ENCODE results near the gene RHCG. TPM values are rescaled to one million over a fixed set of nuclear protein-coding genes. Genes with fewer than 3 reads are reported as not detected.

RHCG gene
- total and polyA plus RNA-seq, 2 of the 4 experiments (the other 2 are of a cell fraction) = not detected

- no TSS peak for BruUV-seq (replicated peaks)
- no peak overlapping the region for H2AFZ ChIP-seq (replicated peaks; ENCODE audit: low read length, poor library complexity)
- H3K9me1 ChIP-seq (ENCODE audit: insufficient read depth, low read length) = no peaks in the 10 kb centered on the region
- no peak overlapping the region for H3K4me3 ChIP-seq (ENCODE audit: insufficient read depth, low read depth, low read length)
- H4K91ac ChIP-seq (ENCODE audit: insufficient read depth, low read depth, low read length) = no peak overlapping the region
- no peaks in the 10 kb centered on the region for H4K20me1 ChIP-seq (ENCODE audit: insufficient read depth, low read length)
- H3K9ac ChIP-seq (ENCODE audit: low read depth, low read length) = no peak overlapping the region
- ATAC-seq (ENCODE audit: low read depth) = no peak
- no peak overlapping the region for H2BK20ac ChIP-seq (ENCODE audit: low read depth, low read length)
- no peak overlapping the region for H2BK5ac ChIP-seq (ENCODE audit: low read depth, low read length, poor library complexity, severe bottlenecking)
- DNase-seq = no peak
- no peak overlapping the region for H3K18ac ChIP-seq (ENCODE audit: low read depth, low read length)
- no peak overlapping the region for H3K23ac ChIP-seq (ENCODE audit: low read depth, low read length)
- H3K9me3 ChIP-seq (ENCODE audit: control insufficient read depth, insufficient read depth, low read length) = peaks cover 4% of the 10 kb centered on the region; the same call in 1 of the 2 replicates
- dilution Hi-C loops (cut with HindIII; ENCODE audit: low sequenced_read_pairs, unreplicated experiment) (no loop called here), intact Hi-C loops (cut with micrococcal nuclease) (no loop called here), in situ Hi-C loops (cut with MboI; ENCODE audit: low sequenced_read_pairs) (no loop called here)
- no peak overlapping the region for H3K4ac ChIP-seq (ENCODE audit: low read depth, low read length)
- H4K5ac ChIP-seq (ENCODE audit: low read depth, low read length) = no peak overlapping the region
- H2AK9ac ChIP-seq (replicated peaks; ENCODE audit: low read depth, low read length, poor library complexity) = no peak overlapping the region
- H3K36me3 ChIP-seq (ENCODE audit: control insufficient read depth, insufficient read depth, low read length) = no peaks in the 10 kb centered on the region
- no peaks in the 10 kb centered on the region for H3K4me1 ChIP-seq (ENCODE audit: control insufficient read depth, insufficient read depth, low read length)
- H3K27me3 ChIP-seq (ENCODE audit: control insufficient read depth, insufficient read depth, low read length) = peaks cover 16% of the 10 kb centered on the region
- no peak overlapping the region for H4K8ac ChIP-seq (ENCODE audit: low read depth in 2 of 2, low read length in 2 of 2)
- H2AK5ac ChIP-seq (ENCODE audit: low read depth, low read length) = no peak overlapping the region
- no peaks in the 10 kb centered on the region for H3K79me1 ChIP-seq (ENCODE audit: low read depth in 1 of 2, low read length in 2 of 2)
- no peak overlapping the region for H2BK120ac ChIP-seq (ENCODE audit: low read depth, low read length)
- CTCF ChIA-PET = no interaction called here
- no CpG with 5 or more reads among the region's 3 CpGs for WGBS, 2 experiments (ENCODE audit: extremely low coverage in 2 of 2, insufficient read length in 1 of 2)
- no peak overlapping the region for H3K56ac ChIP-seq (ENCODE audit: extremely low read depth, insufficient read depth, low read length)
- no peak overlapping the region for H3K14ac ChIP-seq (replicated peaks; ENCODE audit: low read depth, low read length)
- TF ChIP-seq MAFK (IDR thresholded peaks at IDR 0.05; ENCODE audit: low read depth, low read length) (no peak), RCOR1 (IDR thresholded peaks at IDR 0.05; ENCODE audit: insufficient replicate concordance, low read length) (no peak), RAD21 (IDR thresholded peaks at IDR 0.05; ENCODE audit: low read length) (no peak), POLR2A (IDR thresholded peaks at IDR 0.05; ENCODE audit: low read depth, low read length) (no peak), RFX5 (IDR thresholded peaks at IDR 0.05; ENCODE audit: low read depth, low read length) (no peak), CEBPB (IDR thresholded peaks at IDR 0.05; ENCODE audit: low read depth, low read length) (no peak), USF2 (IDR thresholded peaks at IDR 0.05; ENCODE audit: low read depth, low read length) (no peak), ELK1 (IDR thresholded peaks at IDR 0.05; ENCODE audit: borderline replicate concordance, low read depth, low read length) (no peak), MAZ (IDR thresholded peaks at IDR 0.05; ENCODE audit: borderline replicate concordance, low read depth, low read length) (no peak), FOS (IDR thresholded peaks at IDR 0.05; ENCODE audit: low read depth, low read length) (no peak), CTCF (conservative IDR thresholded peaks at IDR 0.05; ENCODE audit: low read depth, low read length) (no peak), CHD1 (IDR thresholded peaks at IDR 0.05; ENCODE audit: low read depth, low read length) (no peak), BHLHE40 (IDR thresholded peaks at IDR 0.05; ENCODE audit: low read depth, low read length) (no peak), MXI1 (IDR thresholded peaks at IDR 0.05; ENCODE audit: borderline replicate concordance, low read depth, low read length) (no peak)
- no peak overlapping the region for H2BK15ac ChIP-seq (ENCODE audit: low read depth, low read length)
- POLR2A ChIA-PET (ENCODE audit: unreplicated experiment) = no interaction called here
- H3K27ac ChIP-seq (ENCODE audit: insufficient read depth, low read length) = no peak overlapping the region
- H3K4me2 ChIP-seq (ENCODE audit: low read depth, low read length) = no peak overlapping the region
Measured at GRCh38 chr15:89542369-89542768, 46.0 kb upstream of the RHCG start.
